Calu3 (cell line): ENCODE measurements around the gene POMZP3. TPM values are rescaled to one million over a fixed set of nuclear protein-coding genes. Genes with fewer than 3 reads are reported as not detected.
"Not testable (repeated sequence)": the region's sequence is repeated elsewhere in the genome, so short reads cannot be mapped to it uniquely, and the experiment has no call there.

ENCODE experiments used
- BruUV-seq: library from RNA; stranded (reverse); fragments of 400-500 nt; replicated peaks from 2 replicates; lab custom pipeline; 2021; lab: Mats Ljungman, UMichigan
- CTCF ChIA-PET: fragments of 300-600 bp; sonication (Branson Sonifier 250); formaldehyde crosslinking; loops from one replicate; lab custom pipeline; 2022; ENCODE audit warnings: antibody characterized with exemption; lab: Charles Lee
- DNase-seq: peaks from one replicate; pipeline ENCODE4 v3.0.0; 2022
- H3K27ac Mint-ChIP-seq: one replicate; pipeline ENCODE4 v1.8.0; 2022; ENCODE audit warnings: mixed read lengths; ENCODE audit not compliant: unreplicated experiment
- H3K27me3 Mint-ChIP-seq: one replicate; pipeline ENCODE4 v1.8.0; 2022; ENCODE audit warnings: mixed read lengths; ENCODE audit not compliant: unreplicated experiment
- H3K36me3 Mint-ChIP-seq: one replicate; pipeline ENCODE4 v1.8.0; 2022; ENCODE audit warnings: mild to moderate bottlenecking, moderate library complexity, mixed read lengths; ENCODE audit not compliant: insufficient read depth, unreplicated experiment
- H3K4me1 Mint-ChIP-seq: one replicate; pipeline ENCODE4 v1.8.0; 2022; ENCODE audit warnings: mild to moderate bottlenecking, low read depth, mixed read lengths; ENCODE audit not compliant: unreplicated experiment
- H3K4me3 Mint-ChIP-seq: one replicate; pipeline ENCODE4 v1.8.0; 2022; ENCODE audit warnings: mild to moderate bottlenecking, low read depth, moderate library complexity, mixed read lengths; ENCODE audit not compliant: unreplicated experiment
- H3K9me3 Mint-ChIP-seq: one replicate; pipeline ENCODE4 v1.8.0; 2022; ENCODE audit warnings: low read depth, mixed read lengths; ENCODE audit not compliant: unreplicated experiment
- intact Hi-C: fragments of 100-400 bp; cut with micrococcal nuclease; formaldehyde crosslinking; loops from one replicate; pipeline ENCODE4 v1.10.0; 2022; ENCODE audit not compliant: unreplicated experiment
- total RNA-seq: library from RNA; stranded (reverse); gene quantifications from 2 replicates; pipeline ENCODE4 v1.2.3, GENCODE V29; 2022

The POMZP3 gene
- total RNA-seq, 1 experiment from 2014 or later = 11.9 TPM

- peaks cover 18% of the 10 kb centered on the region for H3K4me1 Mint-ChIP-seq
- H3K27ac Mint-ChIP-seq, H3K9me3 Mint-ChIP-seq, H3K4me3 Mint-ChIP-seq, CTCF ChIA-PET, DNase-seq, BruUV-seq, intact Hi-C loops, H3K36me3 Mint-ChIP-seq, H3K27me3 Mint-ChIP-seq: not testable (repeated sequence)
These were observed 35.3 kb downstream of the POMZP3 start for GRCh38 chr7:76591602-76592304.

- peaks cover 26% of the 10 kb centered on the region for H3K4me1 Mint-ChIP-seq
- BruUV-seq, H3K27me3 Mint-ChIP-seq, intact Hi-C loops, CTCF ChIA-PET, H3K36me3 Mint-ChIP-seq, DNase-seq, H3K9me3 Mint-ChIP-seq, H3K4me3 Mint-ChIP-seq, H3K27ac Mint-ChIP-seq: not testable (repeated sequence)
These were observed 36.0 kb downstream of the POMZP3 start for GRCh38 chr7:76591033-76591432.

GRCh38 chr7:76588586-76588985 is 38.5 kb downstream of the POMZP3 start:
- CTCF ChIA-PET, H3K4me3 Mint-ChIP-seq, H3K27ac Mint-ChIP-seq, BruUV-seq, DNase-seq, H3K9me3 Mint-ChIP-seq, H3K27me3 Mint-ChIP-seq, H3K36me3 Mint-ChIP-seq, intact Hi-C loops: not testable (repeated sequence)
- peaks cover 37% of the 10 kb centered on the region for H3K4me1 Mint-ChIP-seq

- intact Hi-C loops, H3K4me3 Mint-ChIP-seq, H3K27me3 Mint-ChIP-seq, H3K27ac Mint-ChIP-seq, H3K9me3 Mint-ChIP-seq, BruUV-seq, H3K36me3 Mint-ChIP-seq, DNase-seq, CTCF ChIA-PET: not testable (repeated sequence)
- peaks cover 44% of the 10 kb centered on the region for H3K4me1 Mint-ChIP-seq
These were observed 40.3 kb downstream of the POMZP3 start for GRCh38 chr7:76586585-76587315.

- Mint-ChIP-seq H3K4me1 (peaks cover 47% of the 10 kb centered on the region), H3K4me3 (peak overlapping the region; percentile 31), H3K27ac (peak overlapping the region; percentile 54)
- DNase-seq, intact Hi-C loops, H3K36me3 Mint-ChIP-seq, CTCF ChIA-PET, H3K9me3 Mint-ChIP-seq, H3K27me3 Mint-ChIP-seq, BruUV-seq: not testable (repeated sequence)
These were observed 43.3 kb downstream of the POMZP3 start for GRCh38 chr7:76583636-76584281.

GRCh38 chr7:76582848-76583631 is 44.0 kb downstream of the POMZP3 start:
- BruUV-seq, H3K9me3 Mint-ChIP-seq, H3K36me3 Mint-ChIP-seq, intact Hi-C loops, CTCF ChIA-PET, H3K27me3 Mint-ChIP-seq: not testable (repeated sequence)
- Mint-ChIP-seq H3K4me1 (peaks cover 40% of the 10 kb centered on the region), H3K4me3 (peak overlapping the region; percentile 31), H3K27ac (peak overlapping the region; percentile 54)
- DNase-seq = peak; percentile 67

GRCh38 chr7:76575919-76576655 is 51.0 kb downstream of the POMZP3 start:
- H3K27me3 Mint-ChIP-seq, H3K27ac Mint-ChIP-seq, H3K4me3 Mint-ChIP-seq, H3K36me3 Mint-ChIP-seq, intact Hi-C loops, BruUV-seq, H3K9me3 Mint-ChIP-seq, CTCF ChIA-PET: not testable (repeated sequence)
- peak; percentile 19 for DNase-seq
- peaks cover 20% of the 10 kb centered on the region for H3K4me1 Mint-ChIP-seq

GRCh38 chr7:76575431-76575830 is 51.6 kb downstream of the POMZP3 start:
- H3K4me3 Mint-ChIP-seq, H3K27ac Mint-ChIP-seq, intact Hi-C loops, CTCF ChIA-PET, H3K27me3 Mint-ChIP-seq, H3K36me3 Mint-ChIP-seq, BruUV-seq, H3K9me3 Mint-ChIP-seq, DNase-seq: not testable (repeated sequence)
- H3K4me1 Mint-ChIP-seq = peaks cover 23% of the 10 kb centered on the region

GRCh38 chr7:76572296-76572695 is 54.8 kb downstream of the POMZP3 start:
- not testable (repeated sequence) for H3K27ac Mint-ChIP-seq

More at GRCh38 chr7:76572296-76572695, 54.8 kb downstream of the POMZP3 start:
- CTCF ChIA-PET, H3K36me3 Mint-ChIP-seq, DNase-seq, intact Hi-C loops, BruUV-seq, H3K27me3 Mint-ChIP-seq, H3K9me3 Mint-ChIP-seq, H3K4me3 Mint-ChIP-seq: not testable (repeated sequence)
- H3K4me1 Mint-ChIP-seq = peaks cover 31% of the 10 kb centered on the region
